Stomach (tissue), 4 donors: ENCODE data around the gene SLC25A12.

Source experiments
- POLR2AphosphoS5 ChIP-seq, 3 donors: sonication (generic); formaldehyde crosslinking; IDR thresholded peaks; one replicate each; pipeline ENCODE4 v1.6.1; 2016; ENCODE audit warnings: antibody characterized with exemption in 3 of 3
- TF ChIP-seq, protein P1 (sequence below), 7 experiments: fragments of 450-650 bp in 4 of 7; fragments of 200-600 bp in 3 of 7; sonication (generic) in 3 of 7; IDR thresholded peaks; one replicate each; pipeline ENCODE4 v1.5.1; 2016 to 2019; ENCODE audit warnings: antibody characterized with exemption in 7 of 7, control low read depth in 2 of 7, mild to moderate bottlenecking in 1 of 7

DNA sequence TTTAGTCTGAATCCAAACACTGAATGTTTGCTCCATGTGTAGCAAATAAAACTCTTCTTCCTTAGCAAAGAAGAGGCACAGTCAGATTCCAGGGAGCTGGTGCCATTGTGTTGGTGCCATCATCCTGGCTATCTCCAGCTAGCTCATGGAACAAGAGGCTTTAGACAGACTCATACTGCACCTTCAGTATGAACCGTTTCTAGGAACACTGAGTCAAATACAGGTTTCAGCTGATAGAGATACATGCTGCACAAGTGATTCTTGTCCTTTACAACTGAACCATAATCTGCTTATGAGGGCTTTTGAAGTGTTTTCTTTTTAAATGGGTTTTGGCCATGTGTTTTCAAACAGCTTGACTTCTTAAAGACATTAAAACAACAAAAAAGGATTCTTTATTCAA is 148.9 kb downstream of the SLC25A12 start:
- TF ChIP-seq, protein P1, sequence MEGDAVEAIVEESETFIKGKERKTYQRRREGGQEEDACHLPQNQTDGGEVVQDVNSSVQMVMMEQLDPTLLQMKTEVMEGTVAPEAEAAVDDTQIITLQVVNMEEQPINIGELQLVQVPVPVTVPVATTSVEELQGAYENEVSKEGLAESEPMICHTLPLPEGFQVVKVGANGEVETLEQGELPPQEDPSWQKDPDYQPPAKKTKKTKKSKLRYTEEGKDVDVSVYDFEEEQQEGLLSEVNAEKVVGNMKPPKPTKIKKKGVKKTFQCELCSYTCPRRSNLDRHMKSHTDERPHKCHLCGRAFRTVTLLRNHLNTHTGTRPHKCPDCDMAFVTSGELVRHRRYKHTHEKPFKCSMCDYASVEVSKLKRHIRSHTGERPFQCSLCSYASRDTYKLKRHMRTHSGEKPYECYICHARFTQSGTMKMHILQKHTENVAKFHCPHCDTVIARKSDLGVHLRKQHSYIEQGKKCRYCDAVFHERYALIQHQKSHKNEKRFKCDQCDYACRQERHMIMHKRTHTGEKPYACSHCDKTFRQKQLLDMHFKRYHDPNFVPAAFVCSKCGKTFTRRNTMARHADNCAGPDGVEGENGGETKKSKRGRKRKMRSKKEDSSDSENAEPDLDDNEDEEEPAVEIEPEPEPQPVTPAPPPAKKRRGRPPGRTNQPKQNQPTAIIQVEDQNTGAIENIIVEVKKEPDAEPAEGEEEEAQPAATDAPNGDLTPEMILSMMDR (IDR thresholded peaks at IDR 0.05) = no peak
- TF ChIP-seq POLR2AphosphoS5 (IDR thresholded peaks at IDR 0.05) = no peak
